ENCODE results near the gene BICC1.

Gene BICC1

DNA sequence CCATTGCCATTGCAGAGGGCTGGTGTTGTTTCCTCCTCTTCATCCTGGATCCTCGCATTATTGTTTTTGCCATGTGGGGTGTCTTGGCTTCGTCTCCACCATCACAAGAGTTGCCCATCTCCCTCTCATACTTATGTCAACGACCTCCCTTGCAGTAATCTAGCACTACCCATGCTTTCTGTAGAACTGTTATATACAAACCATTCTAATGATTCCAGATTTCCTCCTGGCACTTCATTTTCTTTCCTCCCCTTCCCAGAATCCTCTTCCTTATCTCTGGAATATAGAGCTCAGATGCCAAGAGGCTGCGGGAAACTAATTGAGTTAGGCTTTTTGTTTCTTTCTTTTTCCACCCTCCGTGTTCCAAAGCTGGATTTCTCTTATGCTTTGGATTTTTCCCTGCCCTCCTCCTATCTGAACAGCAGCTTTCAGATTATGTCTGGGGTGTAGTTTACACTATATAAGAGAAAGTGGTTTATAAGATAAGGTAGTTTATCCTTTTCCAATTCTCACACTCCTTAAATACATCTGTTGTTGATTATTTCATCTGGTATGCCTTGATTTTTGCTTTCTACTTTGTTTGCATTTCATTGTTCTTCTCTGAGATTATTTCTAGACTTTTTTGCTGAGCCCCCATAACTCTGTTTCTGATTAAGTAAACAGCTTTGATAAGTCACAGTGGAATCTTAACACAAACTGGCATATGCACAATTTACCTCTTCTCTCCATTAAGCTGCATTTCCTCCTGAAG lies 264.1 kb downstream of the BICC1 start:
- H3K9me3 ChIP-seq (ENCODE audit: control insufficient read depth, low read length), result no peaks in the 10 kb centered on the region
- no peak overlapping the region for H2AFZ ChIP-seq
- no peak overlapping the region for H3K4me2 ChIP-seq (ENCODE audit: low read length)
- no peaks in the 10 kb centered on the region for H3K27me3 ChIP-seq (ENCODE audit: control insufficient read depth, insufficient read depth, low read length)
- H3K27ac ChIP-seq, result no peak overlapping the region
- H3K79me2 ChIP-seq, result no peaks in the 10 kb centered on the region
- no peaks in the 10 kb centered on the region for H3K36me3 ChIP-seq (ENCODE audit: control insufficient read depth, insufficient read depth, low read length)
- no peak overlapping the region for H3K9ac ChIP-seq
- TF ChIP-seq, protein P1, sequence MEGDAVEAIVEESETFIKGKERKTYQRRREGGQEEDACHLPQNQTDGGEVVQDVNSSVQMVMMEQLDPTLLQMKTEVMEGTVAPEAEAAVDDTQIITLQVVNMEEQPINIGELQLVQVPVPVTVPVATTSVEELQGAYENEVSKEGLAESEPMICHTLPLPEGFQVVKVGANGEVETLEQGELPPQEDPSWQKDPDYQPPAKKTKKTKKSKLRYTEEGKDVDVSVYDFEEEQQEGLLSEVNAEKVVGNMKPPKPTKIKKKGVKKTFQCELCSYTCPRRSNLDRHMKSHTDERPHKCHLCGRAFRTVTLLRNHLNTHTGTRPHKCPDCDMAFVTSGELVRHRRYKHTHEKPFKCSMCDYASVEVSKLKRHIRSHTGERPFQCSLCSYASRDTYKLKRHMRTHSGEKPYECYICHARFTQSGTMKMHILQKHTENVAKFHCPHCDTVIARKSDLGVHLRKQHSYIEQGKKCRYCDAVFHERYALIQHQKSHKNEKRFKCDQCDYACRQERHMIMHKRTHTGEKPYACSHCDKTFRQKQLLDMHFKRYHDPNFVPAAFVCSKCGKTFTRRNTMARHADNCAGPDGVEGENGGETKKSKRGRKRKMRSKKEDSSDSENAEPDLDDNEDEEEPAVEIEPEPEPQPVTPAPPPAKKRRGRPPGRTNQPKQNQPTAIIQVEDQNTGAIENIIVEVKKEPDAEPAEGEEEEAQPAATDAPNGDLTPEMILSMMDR (IDR thresholded peaks at IDR 0.05), result no peak
- H3K4me3 ChIP-seq (ENCODE audit: low read depth, low read length), result no peak overlapping the region
- H3K4me1 ChIP-seq, result no peaks in the 10 kb centered on the region

DNA sequence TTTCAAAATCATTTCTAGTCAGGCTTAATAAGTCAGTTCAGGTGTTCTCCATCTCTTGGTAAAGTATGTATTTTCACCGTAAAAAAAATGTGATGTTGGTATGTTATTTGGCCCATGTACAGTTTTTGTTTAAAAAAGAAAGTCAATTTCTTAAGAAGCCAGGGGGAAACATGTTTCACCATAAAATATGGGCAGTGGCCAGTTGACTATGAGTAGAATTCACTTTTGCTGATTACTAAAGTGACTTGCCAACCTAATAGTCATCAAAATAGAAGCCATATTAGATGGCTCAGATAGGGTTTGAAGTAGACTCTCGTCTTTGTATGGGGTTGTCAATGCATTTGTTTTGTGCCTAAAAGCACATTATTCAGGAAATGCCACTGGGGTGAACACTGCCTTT lies 266.3 kb downstream of the BICC1 start:
- Histone ChIP-seq H3K79me2 (no peaks in the 10 kb centered on the region), H3K9me3 (ENCODE audit: control insufficient read depth, low read length) (no peaks in the 10 kb centered on the region), H3K4me2 (ENCODE audit: low read length) (no peak overlapping the region), H3K27ac (no peak overlapping the region), H3K4me1 (no peaks in the 10 kb centered on the region), H3K9ac (no peak overlapping the region), H3K4me3 (ENCODE audit: low read depth, low read length) (no peak overlapping the region), H3K27me3 (ENCODE audit: control insufficient read depth, insufficient read depth, low read length) (no peaks in the 10 kb centered on the region), H3K36me3 (ENCODE audit: control insufficient read depth, insufficient read depth, low read length) (no peaks in the 10 kb centered on the region), H2AFZ (no peak overlapping the region)
- TF ChIP-seq, protein P1 (IDR thresholded peaks at IDR 0.05), result no peak

DNA sequence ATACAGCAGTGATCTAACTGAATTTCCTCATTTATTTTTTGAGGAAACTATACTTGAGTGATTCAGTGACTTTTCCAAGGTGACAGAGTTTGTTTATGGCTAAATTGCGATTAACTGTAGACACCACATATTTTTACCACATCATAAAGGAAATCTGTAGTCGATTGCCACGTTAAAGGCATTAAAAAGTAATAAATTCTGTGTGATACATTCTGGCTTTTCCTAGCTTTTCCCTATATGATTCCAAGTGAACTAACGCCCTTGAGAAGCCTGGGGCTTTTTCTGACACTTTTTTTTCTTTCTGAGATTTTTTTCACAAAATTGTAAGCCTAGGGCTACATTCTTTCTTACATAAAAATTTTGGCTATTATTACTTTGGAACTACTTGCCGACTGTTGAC lies 266.9 kb downstream of the BICC1 start:
- H3K9ac ChIP-seq, result no peak overlapping the region
- H3K9me3 ChIP-seq (ENCODE audit: control insufficient read depth, low read length), result no peaks in the 10 kb centered on the region
- TF ChIP-seq, protein P1 (IDR thresholded peaks at IDR 0.05), result no peak
- H2AFZ ChIP-seq, result no peak overlapping the region
- no peak overlapping the region for H3K27ac ChIP-seq
- H3K36me3 ChIP-seq (ENCODE audit: control insufficient read depth, insufficient read depth, low read length), result no peaks in the 10 kb centered on the region
- H3K4me3 ChIP-seq (ENCODE audit: low read depth, low read length), result no peak overlapping the region
- no peaks in the 10 kb centered on the region for H3K27me3 ChIP-seq (ENCODE audit: control insufficient read depth, insufficient read depth, low read length)
- no peaks in the 10 kb centered on the region for H3K4me1 ChIP-seq
- no peaks in the 10 kb centered on the region for H3K79me2 ChIP-seq
- no peak overlapping the region for H3K4me2 ChIP-seq (ENCODE audit: low read length)

DNA sequence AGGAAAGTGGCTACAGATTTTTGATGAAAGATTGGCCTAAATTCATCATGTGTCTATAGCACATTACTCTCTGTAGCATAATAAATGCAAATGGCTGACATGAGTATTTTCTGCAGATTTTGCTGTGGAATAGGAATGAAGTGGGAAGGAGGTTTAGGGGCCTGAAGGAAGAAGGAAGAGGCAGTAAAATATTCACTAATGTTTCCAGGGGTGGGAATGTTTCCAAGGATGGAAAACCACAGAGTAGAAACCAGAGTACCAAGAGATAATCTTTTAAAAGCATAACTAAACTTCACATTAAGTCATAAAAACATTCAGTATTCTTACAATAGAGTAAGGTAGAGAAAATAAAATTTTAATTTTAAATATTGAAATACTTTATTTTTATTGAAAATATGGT lies 267.8 kb downstream of the BICC1 start:
- H3K27ac ChIP-seq, result no peak overlapping the region
- no peak overlapping the region for H3K9ac ChIP-seq
- no peaks in the 10 kb centered on the region for H3K27me3 ChIP-seq (ENCODE audit: control insufficient read depth, insufficient read depth, low read length)
- no peaks in the 10 kb centered on the region for H3K9me3 ChIP-seq (ENCODE audit: control insufficient read depth, low read length)
- no peak overlapping the region for H3K4me2 ChIP-seq (ENCODE audit: low read length)
- no peaks in the 10 kb centered on the region for H3K79me2 ChIP-seq
- TF ChIP-seq, protein P1 (IDR thresholded peaks at IDR 0.05), result no peak
- no peaks in the 10 kb centered on the region for H3K4me1 ChIP-seq
- no peak overlapping the region for H2AFZ ChIP-seq
- H3K4me3 ChIP-seq (ENCODE audit: low read depth, low read length), result no peak overlapping the region
- no peaks in the 10 kb centered on the region for H3K36me3 ChIP-seq (ENCODE audit: control insufficient read depth, insufficient read depth, low read length)

DNA sequence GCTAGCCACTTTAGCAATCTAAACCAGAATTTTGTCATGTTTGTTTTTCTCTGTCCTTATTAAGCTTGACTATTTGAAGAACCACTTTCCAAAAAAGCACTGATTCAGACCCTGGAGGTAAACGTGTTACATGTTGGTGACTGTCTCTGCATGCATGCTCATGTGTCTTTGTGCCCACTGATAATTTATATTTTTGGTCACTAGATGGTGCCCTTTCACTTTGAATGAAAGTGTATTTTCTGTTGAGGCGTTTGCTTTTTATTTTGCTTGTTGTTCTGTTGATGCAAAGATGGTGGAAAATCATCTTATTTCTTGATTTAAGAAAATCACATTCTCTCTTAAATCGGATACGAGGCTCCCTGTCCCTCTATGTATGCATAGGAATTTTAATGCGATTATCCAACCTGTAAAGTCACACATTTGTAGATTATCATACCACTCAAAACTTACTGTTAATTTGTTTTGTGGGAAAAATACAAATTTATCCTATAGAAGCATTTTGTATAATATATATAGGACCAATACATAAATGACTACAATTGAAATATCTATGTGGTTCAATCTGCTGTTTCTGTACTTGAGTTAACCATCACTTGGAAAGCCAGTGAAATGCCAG lies 269.3 kb downstream of the BICC1 start:
- TF ChIP-seq, protein P1 (IDR thresholded peaks at IDR 0.05), result peak; percentile 53
- no peak overlapping the region for H3K4me3 ChIP-seq (ENCODE audit: low read depth, low read length)
- no peak overlapping the region for H3K27ac ChIP-seq
- H2AFZ ChIP-seq, result no peak overlapping the region
- H3K27me3 ChIP-seq (ENCODE audit: control insufficient read depth, insufficient read depth, low read length), result no peaks in the 10 kb centered on the region
- H3K36me3 ChIP-seq (ENCODE audit: control insufficient read depth, insufficient read depth, low read length), result no peaks in the 10 kb centered on the region
- no peaks in the 10 kb centered on the region for H3K9me3 ChIP-seq (ENCODE audit: control insufficient read depth, low read length)
- H3K79me2 ChIP-seq, result no peaks in the 10 kb centered on the region
- H3K4me1 ChIP-seq, result no peaks in the 10 kb centered on the region
- no peak overlapping the region for H3K4me2 ChIP-seq (ENCODE audit: low read length)
- H3K9ac ChIP-seq, result no peak overlapping the region

Measured in parathyroid adenoma (tissue), 2 donors.